ENCODE measurements around the gene CACNA2D3.

CACNA2D3 gene

DNA sequence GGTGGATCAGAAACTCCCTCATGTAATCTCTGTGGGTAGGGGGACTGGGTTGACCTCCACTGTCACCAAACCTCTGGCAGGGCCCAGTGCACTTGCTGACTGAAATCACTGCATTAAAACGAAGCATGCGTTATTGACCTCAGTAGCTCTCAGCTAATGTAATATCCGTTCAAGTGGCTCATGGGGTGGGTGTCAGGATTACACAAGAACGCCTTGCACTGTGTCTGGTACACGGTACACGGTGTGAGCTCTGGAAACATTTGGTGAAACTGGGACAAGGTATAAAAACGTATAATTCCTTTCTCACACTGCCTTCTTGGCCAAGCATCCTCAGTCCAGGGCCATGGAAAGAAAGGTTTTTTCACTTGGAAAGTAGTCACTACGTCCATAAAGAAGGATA lies 793.6 kb downstream of the CACNA2D3 start:
- Histone ChIP-seq H3K4me3 (ENCODE audit: low read depth, low read length) (no peak overlapping the region), H3K36me3 (ENCODE audit: control insufficient read depth, insufficient read depth, low read length) (no peaks in the 10 kb centered on the region), H3K4me1 (peaks cover 6% of the 10 kb centered on the region), H3K79me2 (no peaks in the 10 kb centered on the region), H3K27ac (no peak overlapping the region), H2AFZ (no peak overlapping the region), H3K9ac (no peak overlapping the region), H3K9me3 (ENCODE audit: control insufficient read depth, low read length) (no peaks in the 10 kb centered on the region), H3K27me3 (ENCODE audit: control insufficient read depth, insufficient read depth, low read length) (no peaks in the 10 kb centered on the region), H3K4me2 (ENCODE audit: low read length) (no peak overlapping the region)
- TF ChIP-seq, protein P1, sequence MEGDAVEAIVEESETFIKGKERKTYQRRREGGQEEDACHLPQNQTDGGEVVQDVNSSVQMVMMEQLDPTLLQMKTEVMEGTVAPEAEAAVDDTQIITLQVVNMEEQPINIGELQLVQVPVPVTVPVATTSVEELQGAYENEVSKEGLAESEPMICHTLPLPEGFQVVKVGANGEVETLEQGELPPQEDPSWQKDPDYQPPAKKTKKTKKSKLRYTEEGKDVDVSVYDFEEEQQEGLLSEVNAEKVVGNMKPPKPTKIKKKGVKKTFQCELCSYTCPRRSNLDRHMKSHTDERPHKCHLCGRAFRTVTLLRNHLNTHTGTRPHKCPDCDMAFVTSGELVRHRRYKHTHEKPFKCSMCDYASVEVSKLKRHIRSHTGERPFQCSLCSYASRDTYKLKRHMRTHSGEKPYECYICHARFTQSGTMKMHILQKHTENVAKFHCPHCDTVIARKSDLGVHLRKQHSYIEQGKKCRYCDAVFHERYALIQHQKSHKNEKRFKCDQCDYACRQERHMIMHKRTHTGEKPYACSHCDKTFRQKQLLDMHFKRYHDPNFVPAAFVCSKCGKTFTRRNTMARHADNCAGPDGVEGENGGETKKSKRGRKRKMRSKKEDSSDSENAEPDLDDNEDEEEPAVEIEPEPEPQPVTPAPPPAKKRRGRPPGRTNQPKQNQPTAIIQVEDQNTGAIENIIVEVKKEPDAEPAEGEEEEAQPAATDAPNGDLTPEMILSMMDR (IDR thresholded peaks at IDR 0.05): no peak

DNA sequence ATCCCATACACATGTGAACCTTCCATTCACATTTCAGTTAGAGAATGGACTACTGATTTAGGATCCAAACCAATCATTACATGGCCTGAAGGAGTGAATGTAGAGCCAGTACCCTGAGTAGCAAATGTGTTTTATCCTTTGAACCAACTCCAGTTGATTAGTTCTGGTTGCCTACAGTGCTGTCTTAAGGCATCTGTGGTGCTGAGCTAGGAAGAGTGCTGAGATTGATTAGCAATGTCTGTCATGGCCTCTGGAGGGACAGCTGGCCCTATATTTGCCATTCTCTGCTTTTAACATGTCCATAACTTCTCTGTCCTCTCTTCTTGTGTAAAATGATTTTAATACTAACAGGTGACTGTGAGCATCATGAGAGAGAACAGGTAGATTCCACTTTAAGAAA lies 794.4 kb downstream of the CACNA2D3 start:
- TF ChIP-seq, protein P1 (IDR thresholded peaks at IDR 0.05): no peak
- Histone ChIP-seq H3K4me3 (ENCODE audit: low read depth, low read length) (no peak overlapping the region), H3K4me1 (peaks cover 6% of the 10 kb centered on the region), H3K9me3 (ENCODE audit: control insufficient read depth, low read length) (no peaks in the 10 kb centered on the region), H3K27ac (no peak overlapping the region), H2AFZ (no peak overlapping the region), H3K9ac (no peak overlapping the region), H3K36me3 (ENCODE audit: control insufficient read depth, insufficient read depth, low read length) (no peaks in the 10 kb centered on the region), H3K27me3 (ENCODE audit: control insufficient read depth, insufficient read depth, low read length) (no peaks in the 10 kb centered on the region), H3K79me2 (no peaks in the 10 kb centered on the region), H3K4me2 (ENCODE audit: low read length) (no peak overlapping the region)

DNA sequence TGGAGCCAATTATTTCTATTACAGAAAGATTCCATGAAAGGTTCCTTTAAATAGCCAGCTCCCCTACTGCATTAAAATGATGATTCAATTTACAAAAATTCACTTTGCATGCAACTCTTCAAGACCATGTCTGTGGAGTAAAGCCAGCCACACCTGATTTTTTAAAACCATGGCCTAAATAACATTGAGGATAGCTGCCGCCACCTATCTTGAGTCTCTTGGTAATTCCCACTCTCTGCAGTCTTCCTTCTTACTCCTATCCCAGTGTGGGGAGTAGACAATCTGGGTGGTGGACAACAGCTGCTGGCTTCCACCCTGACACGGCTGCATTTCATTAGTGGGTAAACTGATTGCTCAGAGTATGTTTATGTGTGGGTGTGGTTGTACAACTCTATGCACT lies 794.8 kb downstream of the CACNA2D3 start:
- no peak overlapping the region for H3K27ac ChIP-seq
- H3K79me2 ChIP-seq: no peaks in the 10 kb centered on the region
- H3K4me2 ChIP-seq (ENCODE audit: low read length): no peak overlapping the region
- no peak overlapping the region for H3K4me3 ChIP-seq (ENCODE audit: low read depth, low read length)
- H3K9ac ChIP-seq: no peak overlapping the region
- TF ChIP-seq, protein P1 (IDR thresholded peaks at IDR 0.05): no peak
- peaks cover 6% of the 10 kb centered on the region for H3K4me1 ChIP-seq
- no peak overlapping the region for H2AFZ ChIP-seq
- H3K36me3 ChIP-seq (ENCODE audit: control insufficient read depth, insufficient read depth, low read length): no peaks in the 10 kb centered on the region
- H3K9me3 ChIP-seq (ENCODE audit: control insufficient read depth, low read length): no peaks in the 10 kb centered on the region
- H3K27me3 ChIP-seq (ENCODE audit: control insufficient read depth, insufficient read depth, low read length): no peaks in the 10 kb centered on the region

DNA sequence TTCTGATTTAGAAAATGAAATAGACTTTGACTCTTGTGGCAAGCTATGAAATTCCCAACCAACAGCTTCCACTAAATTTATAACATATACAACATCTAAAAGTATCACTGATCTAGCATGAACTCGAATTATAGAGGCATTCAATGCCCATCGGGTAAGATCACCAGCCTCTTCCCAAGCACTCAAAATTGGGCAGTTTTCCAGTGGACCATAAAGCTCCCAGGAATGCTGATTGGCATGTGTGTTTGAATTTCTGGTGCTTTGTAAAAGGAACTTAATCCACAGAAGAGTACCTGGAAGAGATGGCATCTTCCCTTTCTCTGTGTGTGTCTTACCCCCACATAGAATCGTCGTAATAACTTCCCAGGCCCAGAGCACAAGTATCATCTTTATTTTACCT lies 795.5 kb downstream of the CACNA2D3 start:
- no peaks in the 10 kb centered on the region for H3K36me3 ChIP-seq (ENCODE audit: control insufficient read depth, insufficient read depth, low read length)
- H3K4me3 ChIP-seq (ENCODE audit: low read depth, low read length): no peak overlapping the region
- H3K9ac ChIP-seq: no peak overlapping the region
- H3K79me2 ChIP-seq: no peaks in the 10 kb centered on the region
- no peak overlapping the region for H2AFZ ChIP-seq
- H3K27me3 ChIP-seq (ENCODE audit: control insufficient read depth, insufficient read depth, low read length): no peaks in the 10 kb centered on the region
- TF ChIP-seq, protein P1 (IDR thresholded peaks at IDR 0.05): no peak
- H3K4me1 ChIP-seq: peaks cover 3% of the 10 kb centered on the region
- H3K4me2 ChIP-seq (ENCODE audit: low read length): no peak overlapping the region
- no peaks in the 10 kb centered on the region for H3K9me3 ChIP-seq (ENCODE audit: control insufficient read depth, low read length)
- H3K27ac ChIP-seq: no peak overlapping the region

DNA sequence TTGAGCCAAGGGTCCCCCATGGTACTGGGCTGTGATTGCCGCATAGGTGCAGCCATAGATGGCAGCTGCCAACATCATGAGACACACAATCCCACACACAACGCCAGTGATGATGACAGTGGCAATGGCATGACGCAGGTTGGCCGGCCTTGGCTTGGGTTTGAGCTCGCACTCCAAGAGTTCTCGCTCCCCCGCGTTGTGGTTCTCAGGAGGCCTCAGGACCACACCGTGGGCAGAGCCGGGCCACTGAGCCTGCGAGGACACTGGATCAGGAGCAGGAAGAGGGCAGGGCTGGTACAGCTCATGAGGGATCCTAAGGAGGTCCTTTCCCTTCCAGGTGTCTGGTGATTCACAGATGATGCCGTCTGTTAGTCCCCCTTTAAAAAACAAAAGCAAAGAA lies 796.2 kb downstream of the CACNA2D3 start:
- no peaks in the 10 kb centered on the region for H3K27me3 ChIP-seq (ENCODE audit: control insufficient read depth, insufficient read depth, low read length)
- no peak overlapping the region for H3K27ac ChIP-seq
- H3K4me2 ChIP-seq (ENCODE audit: low read length): no peak overlapping the region
- no peak overlapping the region for H3K4me3 ChIP-seq (ENCODE audit: low read depth, low read length)
- no peaks in the 10 kb centered on the region for H3K4me1 ChIP-seq
- H2AFZ ChIP-seq: no peak overlapping the region
- H3K79me2 ChIP-seq: no peaks in the 10 kb centered on the region
- no peaks in the 10 kb centered on the region for H3K9me3 ChIP-seq (ENCODE audit: control insufficient read depth, low read length)
- no peak overlapping the region for H3K9ac ChIP-seq
- no peaks in the 10 kb centered on the region for H3K36me3 ChIP-seq (ENCODE audit: control insufficient read depth, insufficient read depth, low read length)
- TF ChIP-seq, protein P1 (IDR thresholded peaks at IDR 0.05): no peak

Data from parathyroid adenoma (tissue), 2 donors.